ENCODE data around the gene CLMN. TPM values are rescaled to one million over a fixed set of nuclear protein-coding genes. Genes with fewer than 3 reads are reported as not detected.

The CLMN gene
- total RNA-seq, 1 experiment from 2014 or later: 33.4 TPM

DNA sequence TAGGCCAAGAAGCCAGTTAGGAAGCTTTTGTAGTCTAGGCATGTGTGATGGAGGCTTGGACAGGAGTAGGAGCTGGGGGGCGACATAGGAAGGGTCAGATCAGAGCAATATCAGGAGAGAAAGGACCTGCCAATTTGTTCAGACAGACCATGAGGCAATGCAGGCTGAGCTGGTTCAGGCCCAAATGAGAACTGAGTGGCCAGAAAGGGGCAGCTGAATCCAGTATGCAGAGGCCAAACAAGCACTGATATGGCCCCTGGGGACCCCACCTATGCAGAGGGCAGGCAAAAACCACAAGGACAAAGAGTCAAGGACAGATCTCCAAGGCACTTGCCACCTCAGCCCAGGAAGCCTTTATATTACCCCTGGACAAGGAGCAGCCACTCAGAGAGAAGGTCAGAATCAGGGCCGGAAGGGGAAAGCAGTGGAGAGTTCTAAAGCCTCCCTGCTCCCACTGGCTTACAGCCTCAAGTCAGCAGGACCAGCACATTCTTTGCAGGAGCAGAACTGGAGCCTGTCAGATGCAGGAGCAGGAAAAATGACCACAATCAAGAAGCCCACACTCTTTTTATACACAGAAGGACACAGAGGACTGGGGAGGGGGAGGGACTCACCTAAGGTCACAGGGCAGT, 37.2 kb downstream of the CLMN start:
- DNase-seq (ENCODE audit: low read depth, low spot score): no peak

More for the DNA sequence above, 37.2 kb downstream of the CLMN start:
- no peak for ATAC-seq
- intact Hi-C loops (cut with micrococcal nuclease): no loop called here
- H3K79me2 ChIP-seq (ENCODE audit: insufficient read depth, low read length): no peaks in the 10 kb centered on the region
- H4K20me1 ChIP-seq (ENCODE audit: insufficient read depth): no peaks in the 10 kb centered on the region
- no peaks in the 10 kb centered on the region for H3K4me1 ChIP-seq (ENCODE audit: control insufficient read depth in 1 of 2, insufficient read depth in 2 of 2, low read length in 2 of 2)
- RAD21 ChIA-PET (ENCODE audit: low non-redundant PET in 1 of 2, low total read pairs in 2 of 2, uncharacterized antibody in 2 of 2, unreplicated experiment in 2 of 2): no interaction called here
- POLR2A ChIA-PET: no interaction called here
- no peak overlapping the region for H3K27ac ChIP-seq (ENCODE audit: low read depth, low read length)
- CTCF ChIA-PET: no interaction called here
- H3K27me3 ChIP-seq (ENCODE audit: insufficient read depth, low read length): no peaks in the 10 kb centered on the region
- no peak overlapping the region for H3K4me2 ChIP-seq (ENCODE audit: low read length)
- no TSS peak for BruUV-seq (replicated peaks)
- TF ChIP-seq SRF (IDR thresholded peaks at IDR 0.05; ENCODE audit: low read depth) (no peak), EZH2phosphoT487 (IDR thresholded peaks at IDR 0.05; ENCODE audit: borderline replicate concordance) (no peak), POLR2A (IDR thresholded peaks at IDR 0.05; ENCODE audit: borderline replicate concordance, extremely low read depth, insufficient read depth, insufficient read length) (no peak), JUND (IDR thresholded peaks at IDR 0.05) (no peak), SIN3A (IDR thresholded peaks at IDR 0.05; ENCODE audit: low read depth) (no peak), ZBTB33 (IDR thresholded peaks at IDR 0.05; ENCODE audit: extremely low read depth, insufficient replicate concordance, low read length) (no peak), ZFX (IDR thresholded peaks at IDR 0.05) (no peak), ATF3 (IDR thresholded peaks at IDR 0.05) (no peak), ZNF274 (IDR thresholded peaks at IDR 0.05; ENCODE audit: low read depth, low read length) (no peak), SP1 (IDR thresholded peaks at IDR 0.05; ENCODE audit: low read depth) (no peak), FOSL1 (IDR thresholded peaks at IDR 0.05; ENCODE audit: low read depth) (no peak), CTCF (IDR thresholded peaks at IDR 0.05 in 2 of 3, conservative IDR thresholded peaks at IDR 0.05 in 1 of 3; ENCODE audit: borderline replicate concordance in 1 of 3, insufficient read depth in 1 of 3, low read depth in 2 of 3, low read length in 2 of 3) (no peak), CBX3 (IDR thresholded peaks at IDR 0.05; ENCODE audit: low read depth) (no peak)
- no peaks in the 10 kb centered on the region for H3K9me2 ChIP-seq (ENCODE audit: insufficient read depth)
- peaks cover 0 to 5% of the 10 kb centered on the region in 2 experiments; a peak in 1 of 4 replicates for H3K9me3 ChIP-seq (ENCODE audit: control insufficient read depth in 1 of 2, insufficient read depth in 1 of 2, low read depth in 1 of 2, low read length in 2 of 2)
- no peak overlapping the region for H3K9ac ChIP-seq (ENCODE audit: low read length)
- no peak overlapping the region for H2AFZ ChIP-seq (ENCODE audit: low read depth, low read length, poor library complexity, severe bottlenecking)
- H3K36me3 ChIP-seq (ENCODE audit: control insufficient read depth in 1 of 2, insufficient read depth in 2 of 2, low read length in 2 of 2): no peaks in the 10 kb centered on the region
- no peak overlapping the region for H3K4me3 ChIP-seq (replicated peaks in 1 of 2; ENCODE audit: low read depth in 1 of 2, low read length in 2 of 2)
